HG03432 (cell line): ENCODE measurements around the gene FYN.
A peak's percentile ranks its signal among the peaks of the same experiment; 100 is the strongest.

ENCODE experiments used
- ATAC-seq: cut with Tn5 transposase; IDR thresholded peaks from one replicate; pipeline ENCODE4 v1.9.1; 2021; ENCODE audit warnings: mild to moderate bottlenecking, moderate library complexity; ENCODE audit not compliant: unreplicated experiment

The FYN gene

GRCh38 chr6:111772381-111772780 is 100.9 kb downstream of the FYN start:
- ATAC-seq: no peak

- ATAC-seq: no peak
These were observed 101.6 kb downstream of the FYN start for GRCh38 chr6:111771629-111772028.

- ATAC-seq: no peak
These were observed 102.2 kb downstream of the FYN start for GRCh38 chr6:111771094-111771432.

- no peak for ATAC-seq
These were observed 102.8 kb downstream of the FYN start for GRCh38 chr6:111770263-111771093.

- ATAC-seq: no peak
These were observed 103.7 kb downstream of the FYN start for GRCh38 chr6:111769365-111770152.

GRCh38 chr6:111768431-111768770 is 104.9 kb downstream of the FYN start:
- ATAC-seq: no peak

GRCh38 chr6:111767752-111768430 is 105.4 kb downstream of the FYN start:
- no peak for ATAC-seq

- no peak for ATAC-seq
These were observed 106.9 kb downstream of the FYN start for GRCh38 chr6:111766201-111766857.

GRCh38 chr6:111765763-111766162 is 107.5 kb downstream of the FYN start:
- no peak for ATAC-seq

- peak; percentile 87 for ATAC-seq
These were observed 108.7 kb downstream of the FYN start for GRCh38 chr6:111764238-111765175.

GRCh38 chr6:111763381-111763780 is 109.9 kb downstream of the FYN start:
- no peak for ATAC-seq

GRCh38 chr6:111761783-111762312 is 111.4 kb downstream of the FYN start:
- ATAC-seq: peak; percentile 41

- no peak for ATAC-seq
These were observed 112.0 kb downstream of the FYN start for GRCh38 chr6:111761212-111761611.

GRCh38 chr6:111759836-111760785 is 113.1 kb downstream of the FYN start:
- no peak for ATAC-seq

- ATAC-seq: no peak
These were observed 113.9 kb downstream of the FYN start for GRCh38 chr6:111759331-111759835.

- no peak for ATAC-seq
These were observed 114.5 kb downstream of the FYN start for GRCh38 chr6:111758608-111759329.

- ATAC-seq: no peak
These were observed 115.9 kb downstream of the FYN start for GRCh38 chr6:111757342-111757741.

GRCh38 chr6:111754423-111754822 is 118.8 kb downstream of the FYN start:
- no peak for ATAC-seq
